Keratinocyte (primary cell): ENCODE measurements around the gene THAP11. TPM values are rescaled to one million over a fixed set of nuclear protein-coding genes. Genes with fewer than 3 reads are reported as not detected.

ENCODE experiments used
- DNase-seq: peaks from one replicate; pipeline ENCODE4 v3.0.0-alpha.2; 2011; ENCODE audit warnings: low read depth, missing footprints, low spot score
- FAIRE-seq: peaks from 2 replicates; lab custom pipeline; 2011; peaks lifted over from hg19 to GRCh38; lab: Jason Lieb, UNC
- H2AFZ ChIP-seq: 2 replicates; pipeline ENCODE4 v1.6.0; 2012; ENCODE audit warnings: low read length, control low read depth, inconsistent platforms; ENCODE audit not compliant: control insufficient read depth
- H3K27ac ChIP-seq: 2 replicates; pipeline ENCODE4 v1.5.1; 2011; ENCODE audit warnings: low read length; ENCODE audit not compliant: control insufficient read depth, insufficient read depth
- H3K27me3 ChIP-seq: 3 replicates; pipeline ENCODE4 v1.6.0; 2011; ENCODE audit warnings: low read length; ENCODE audit not compliant: control insufficient read depth, insufficient read depth; ENCODE audit errors: extremely low read depth
- H3K36me3 ChIP-seq, 2 experiments: 2 replicates in 1 of 2; 3 replicates in 1 of 2; pipeline ENCODE4 v1.5.1; 2011; ENCODE audit warnings: low read length in 2 of 2, mild to moderate bottlenecking in 1 of 2; ENCODE audit not compliant: control insufficient read depth in 2 of 2, insufficient read depth in 2 of 2; ENCODE audit errors: extremely low read depth in 1 of 2
- H3K4me1 ChIP-seq: 3 replicates; pipeline ENCODE4 v1.5.1; 2011; ENCODE audit warnings: low read length; ENCODE audit not compliant: control insufficient read depth, insufficient read depth; ENCODE audit errors: extremely low read depth
- H3K4me2 ChIP-seq: 3 replicates; pipeline ENCODE4 v1.6.0; 2011; ENCODE audit warnings: low read depth, low read length; ENCODE audit not compliant: control insufficient read depth, insufficient read depth; ENCODE audit errors: extremely low read depth
- H3K4me3 ChIP-seq, 3 experiments: fragments of 200-600 bp in 1 of 3; sonication (generic) in 1 of 3; 2 replicates in 2 of 3; 3 replicates in 1 of 3; pipeline ENCODE4 v1.5.1; 2011 to 2016; ENCODE audit warnings: low read length in 3 of 3, mild to moderate bottlenecking in 3 of 3, control low read depth in 2 of 3, inconsistent platforms in 1 of 3, low read depth in 1 of 3, mixed read lengths in 1 of 3, mixed run types in 1 of 3, moderate library complexity in 1 of 3; ENCODE audit not compliant: control insufficient read depth in 2 of 3, insufficient read depth in 2 of 3; ENCODE audit errors: extremely low read depth in 1 of 3
- H3K79me2 ChIP-seq: 2 replicates; pipeline ENCODE4 v1.6.0; 2012; ENCODE audit warnings: low read length; ENCODE audit not compliant: control insufficient read depth, insufficient read depth
- H3K9ac ChIP-seq: 3 replicates; pipeline ENCODE4 v1.6.0; 2011; ENCODE audit warnings: low read length; ENCODE audit not compliant: control insufficient read depth, insufficient read depth; ENCODE audit errors: extremely low read depth
- H3K9me1 ChIP-seq: 3 replicates; pipeline ENCODE4 v1.6.0; 2011; ENCODE audit warnings: low read length; ENCODE audit not compliant: control insufficient read depth, insufficient read depth; ENCODE audit errors: extremely low read depth
- H3K9me3 ChIP-seq: 2 replicates; pipeline ENCODE4 v1.5.1; 2012; ENCODE audit warnings: low read depth, low read length; ENCODE audit not compliant: control insufficient read depth
- H4K20me1 ChIP-seq: 3 replicates; pipeline ENCODE4 v1.6.0; 2011; ENCODE audit warnings: low read length; ENCODE audit not compliant: control insufficient read depth, insufficient read depth; ENCODE audit errors: extremely low read depth
- EZH2 ChIP-seq: IDR thresholded peaks from one replicate; pipeline ENCODE4 v1.6.1; 2012; ENCODE audit warnings: inconsistent platforms, mild to moderate bottlenecking, low read length, moderate library complexity
- dilution Hi-C: fragments of 300-500 bp; cut with MboI; formaldehyde crosslinking; loops from one replicate; pipeline ENCODE4 v1.7.0; 2020; ENCODE audit warnings: low sequenced_read_pairs; ENCODE audit not compliant: extremely low pct_ligation_motif_present
- polyA plus RNA-seq, 5 experiments: library from polyadenylated mRNA; depleted of rRNA in 3 of 5; stranded (reverse) in 3 of 5; stranded (forward) in 1 of 5; unstranded in 1 of 5; fragments of >200 nt; gene quantifications; 1 replicate in 1 of 5; 2 replicates in 3 of 5; 3 replicates in 1 of 5; pipeline versions ENCODE4 v1.2.1 to v1.2.3, GENCODE V29; 2011 to 2012; ENCODE audit warnings: missing spikeins in 2 of 5, low read depth in 1 of 5, low replicate concordance in 1 of 5
- TF ChIP-seq, protein P1 (sequence below), 3 experiments: IDR thresholded peaks in 1 of 3; conservative IDR thresholded peaks in 1 of 3; optimal IDR thresholded peaks in 1 of 3; 2 replicates in 2 of 3; 3 replicates in 1 of 3; pipeline versions ENCODE3 to v1.5.1; 2011; ENCODE audit warnings: low read length in 3 of 3, mild to moderate bottlenecking in 3 of 3, moderate library complexity in 2 of 3, control low read depth in 1 of 3, inconsistent platforms in 1 of 3; ENCODE audit not compliant: insufficient read depth in 2 of 3; ENCODE audit errors: extremely low read depth in 1 of 3

Gene THAP11
- polyA plus RNA-seq, 1 donor (not counting 4 experiments of a cell fraction or from before 2014, with no cell fraction given): 11.8 TPM

DNA sequence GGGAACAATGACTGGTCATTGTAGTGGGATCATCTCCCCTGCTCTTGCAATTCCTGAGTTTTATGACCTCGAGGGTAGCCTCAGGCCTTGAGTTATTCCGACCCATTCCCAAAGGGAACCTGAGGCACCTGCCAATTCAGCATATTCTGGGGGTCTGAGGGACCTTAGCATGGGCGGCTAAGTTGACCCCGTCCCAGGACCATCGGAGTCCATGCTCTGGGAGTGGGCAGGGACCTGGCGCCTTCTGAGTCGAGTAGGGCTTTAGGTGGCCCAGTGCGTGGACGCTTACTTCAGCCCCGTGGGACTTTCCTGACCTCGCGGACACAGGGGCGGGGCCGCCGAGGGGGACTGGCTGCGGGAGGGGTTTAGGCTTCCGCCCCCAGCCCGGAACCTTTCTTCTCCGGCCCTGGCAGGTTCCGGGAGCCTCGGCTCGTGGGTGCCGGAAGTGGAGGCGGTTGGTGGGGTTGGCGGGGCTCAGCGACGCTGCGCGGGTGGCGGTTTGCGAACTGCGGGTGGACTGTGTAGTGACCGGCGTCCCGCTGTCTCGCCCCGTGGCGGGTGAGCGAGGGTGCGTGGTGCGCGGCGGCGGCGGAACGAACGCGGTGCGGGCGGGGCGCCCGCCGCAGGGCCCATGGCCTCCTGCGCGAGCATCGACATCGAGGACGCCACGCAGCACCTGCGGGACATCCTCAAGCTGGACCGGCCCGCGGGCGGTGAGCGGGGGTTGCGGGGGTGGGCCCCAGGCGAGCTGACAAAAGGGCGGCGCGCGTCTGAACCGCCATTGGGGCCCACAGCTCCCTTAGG is 30.7 kb downstream of the THAP11 start, which contains the start of gene EDC4:
TSS of gene EDC4 (plus strand) at position 422 of the 804 bp plus-strand sequence. CDS start at position 632, 210 bp downstream.
- H3K4me2 ChIP-seq: peak within 1 kb of the TSS; percentile 84
- dilution Hi-C loops: no loop called here
- peaks cover 29% of the 10 kb centered on the region for H3K4me1 ChIP-seq
- peak within 1 kb of the TSS; percentile 87 for H2AFZ ChIP-seq
- no peaks in the 10 kb centered on the region for H3K27me3 ChIP-seq
- DNase-seq: no peak
- H3K4me3 ChIP-seq: peak within 1 kb of the TSS; percentile 71 to 97 (median 94)
- H4K20me1 ChIP-seq: peaks cover 4% of the 10 kb centered on the region
- H3K36me3 ChIP-seq: peaks cover 38 to 47% of the 10 kb centered on the region in 2 experiments
- H3K79me2 ChIP-seq: peaks cover 28% of the 10 kb centered on the region
- H3K27ac ChIP-seq: peak within 1 kb of the TSS; percentile 82
- no peak for FAIRE-seq
- peak within 1 kb of the TSS; percentile 93 for H3K9ac ChIP-seq
- H3K9me3 ChIP-seq: no peaks in the 10 kb centered on the region
- no peak for TF ChIP-seq EZH2
- TF ChIP-seq, protein P1, sequence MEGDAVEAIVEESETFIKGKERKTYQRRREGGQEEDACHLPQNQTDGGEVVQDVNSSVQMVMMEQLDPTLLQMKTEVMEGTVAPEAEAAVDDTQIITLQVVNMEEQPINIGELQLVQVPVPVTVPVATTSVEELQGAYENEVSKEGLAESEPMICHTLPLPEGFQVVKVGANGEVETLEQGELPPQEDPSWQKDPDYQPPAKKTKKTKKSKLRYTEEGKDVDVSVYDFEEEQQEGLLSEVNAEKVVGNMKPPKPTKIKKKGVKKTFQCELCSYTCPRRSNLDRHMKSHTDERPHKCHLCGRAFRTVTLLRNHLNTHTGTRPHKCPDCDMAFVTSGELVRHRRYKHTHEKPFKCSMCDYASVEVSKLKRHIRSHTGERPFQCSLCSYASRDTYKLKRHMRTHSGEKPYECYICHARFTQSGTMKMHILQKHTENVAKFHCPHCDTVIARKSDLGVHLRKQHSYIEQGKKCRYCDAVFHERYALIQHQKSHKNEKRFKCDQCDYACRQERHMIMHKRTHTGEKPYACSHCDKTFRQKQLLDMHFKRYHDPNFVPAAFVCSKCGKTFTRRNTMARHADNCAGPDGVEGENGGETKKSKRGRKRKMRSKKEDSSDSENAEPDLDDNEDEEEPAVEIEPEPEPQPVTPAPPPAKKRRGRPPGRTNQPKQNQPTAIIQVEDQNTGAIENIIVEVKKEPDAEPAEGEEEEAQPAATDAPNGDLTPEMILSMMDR (optimal IDR thresholded peaks at IDR 0.05 in 1 of 3, IDR thresholded peaks at IDR 0.05 in 1 of 3, conservative IDR thresholded peaks at IDR 0.05 in 1 of 3; ENCODE audit: extremely low read depth in 1 of 3, insufficient read depth in 2 of 3, low read length in 3 of 3): no peak
- H3K9me1 ChIP-seq: no peaks in the 10 kb centered on the region

DNA sequence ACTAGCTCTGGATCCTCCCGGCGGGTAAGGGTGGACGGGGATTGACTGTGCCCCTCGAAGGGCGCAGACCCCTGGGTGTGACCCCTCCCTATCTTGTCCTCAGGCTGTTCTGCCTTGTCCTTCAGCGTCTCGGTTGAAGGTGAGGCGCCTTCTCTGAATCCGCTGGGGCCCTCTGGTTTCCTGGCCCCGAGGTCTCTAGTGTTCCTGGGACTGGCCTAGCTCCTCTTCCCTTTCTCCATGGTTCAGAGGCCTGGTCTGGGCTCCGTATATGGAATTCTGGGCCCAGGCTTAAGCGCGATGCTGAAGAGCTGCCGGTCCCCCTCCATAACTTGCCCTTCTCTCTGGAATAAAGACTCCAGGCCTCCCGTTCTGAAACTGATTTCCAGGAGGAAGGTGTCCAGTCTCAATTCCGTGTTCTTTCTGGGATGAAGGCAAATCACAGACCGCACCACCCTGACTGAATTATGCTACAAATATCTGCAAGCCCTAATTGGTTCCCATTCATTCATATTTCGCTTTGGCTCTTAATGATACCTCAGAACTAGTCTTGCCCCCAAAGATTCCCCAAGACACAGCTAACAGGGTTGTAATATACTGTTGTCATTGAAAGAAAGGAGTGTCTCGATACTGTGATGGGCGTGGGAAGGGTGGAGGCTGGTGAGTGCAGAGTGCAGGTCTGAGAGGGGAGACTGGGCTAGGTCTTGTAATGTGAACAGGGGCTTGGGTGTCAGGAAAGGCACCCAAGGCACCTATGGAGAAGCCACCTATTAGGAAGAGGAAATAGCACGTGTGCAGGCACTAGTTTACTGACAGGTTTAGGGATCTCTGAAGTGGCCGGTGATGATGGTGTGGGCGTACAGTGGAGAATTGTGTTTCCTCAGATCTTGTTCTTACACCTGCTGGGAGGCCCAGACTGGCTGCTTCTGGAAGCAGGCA is 31.6 kb downstream of the THAP11 start:
- H3K27me3 ChIP-seq: no peaks in the 10 kb centered on the region
- H2AFZ ChIP-seq: peak overlapping the region; percentile 87
- peak overlapping the region; percentile 82 for H3K27ac ChIP-seq
- no peak for DNase-seq
- peaks cover 29% of the 10 kb centered on the region for H3K4me1 ChIP-seq
- peak overlapping the region; percentile 93 for H3K9ac ChIP-seq
- peaks cover 42 to 56% of the 10 kb centered on the region in 2 experiments for H3K36me3 ChIP-seq
- H4K20me1 ChIP-seq: peaks cover 4% of the 10 kb centered on the region
- peak overlapping the region; percentile 71 to 97 (median 94) for H3K4me3 ChIP-seq
- dilution Hi-C loops: no loop called here
- TF ChIP-seq EZH2: no peak
- TF ChIP-seq, protein P1 (optimal IDR thresholded peaks at IDR 0.05 in 1 of 3, IDR thresholded peaks at IDR 0.05 in 1 of 3, conservative IDR thresholded peaks at IDR 0.05 in 1 of 3; ENCODE audit: extremely low read depth in 1 of 3, insufficient read depth in 2 of 3, low read length in 3 of 3): no peak
- H3K4me2 ChIP-seq: peak overlapping the region; percentile 84
- H3K79me2 ChIP-seq: peaks cover 28% of the 10 kb centered on the region
- H3K9me1 ChIP-seq: no peaks in the 10 kb centered on the region
- FAIRE-seq: no peak
- no peaks in the 10 kb centered on the region for H3K9me3 ChIP-seq
